Prostate gland (tissue), 2 donors: ENCODE measurements around the gene TBX18. TPM values are rescaled to one million over a fixed set of nuclear protein-coding genes. Genes with fewer than 3 reads are reported as not detected.

Experiments used
- DNase-seq: peaks from one replicate; pipeline ENCODE4 v3.0.0-alpha.2; 2019; ENCODE audit warnings: low spot score
- H3K27ac ChIP-seq, 2 donors: fragments of 200-600 bp; sonication (generic); 2 replicates each; pipeline ENCODE4 v1.5.1; 2017 to 2019
- H3K27me3 ChIP-seq: fragments of 200-600 bp; sonication (generic); replicated peaks from 2 replicates; pipeline ENCODE4 v1.5.1; 2019; ENCODE audit not compliant: insufficient read depth
- H3K36me3 ChIP-seq, 2 donors: fragments of 200-600 bp; sonication (generic); 1 replicate in 1 of 2; 2 replicates in 1 of 2; pipeline versions ENCODE4 v1.5.1 to v1.8.1; 2017 to 2019
- H3K4me1 ChIP-seq: fragments of 200-600 bp; sonication (generic); replicated peaks from 2 replicates; pipeline ENCODE4 v1.5.1; 2019
- H3K4me3 ChIP-seq, 2 donors: fragments of 200-600 bp; sonication (generic); 2 replicates each; pipeline ENCODE4 v1.5.1; 2017 to 2019
- H3K9me3 ChIP-seq: fragments of 200-600 bp; sonication (generic); 2 replicates; pipeline ENCODE4 v1.5.1; 2017
- CTCF ChIP-seq, 4 experiments: fragments of 200-600 bp in 2 of 4; fragments of 450-650 bp in 2 of 4; sonication (generic) in 2 of 4; IDR thresholded peaks; 1 replicate in 3 of 4; 2 replicates in 1 of 4; pipeline ENCODE4 v1.5.1; 2016 to 2019; ENCODE audit warnings: antibody characterized with exemption in 4 of 4, mild to moderate bottlenecking in 2 of 4, moderate library complexity in 2 of 4
- POLR2A ChIP-seq: fragments of 450-650 bp; IDR thresholded peaks from one replicate; pipeline ENCODE4 v1.6.1; 2016; ENCODE audit warnings: antibody characterized with exemption, mild to moderate bottlenecking
- POLR2AphosphoS5 ChIP-seq: sonication (generic); formaldehyde crosslinking; IDR thresholded peaks from one replicate; pipeline ENCODE4 v1.6.1; 2017; ENCODE audit warnings: antibody characterized with exemption
- WGBS: methylation state at CpG from one replicate; pipeline ENCODE4 v1.1.5; 2018; 5-methylcytosine and 5-hydroxymethylcytosine counted together
- intact Hi-C: fragments of 100-400 bp; cut with DNase I; formaldehyde crosslinking; loops from one replicate; pipeline ENCODE4 v1.14.2; 2022
- total RNA-seq, 2 donors: library from RNA; depleted of rRNA; stranded (reverse); fragments of >200 nt; gene quantifications; one replicate each; pipeline ENCODE4 v1.1.0, GENCODE V29; 2016

TBX18 gene
- total RNA-seq, 2 donors from 2014 or later = 0.05 to 3.4 TPM

GRCh38 chr6:84756466-84756865 lies 7.9 kb downstream of the TBX18 start:
- WGBS = 80% methylated on average over 7 of the region's 7 CpGs
- no peaks in the 10 kb centered on the region for H3K4me1 ChIP-seq
- TF ChIP-seq POLR2A (no peak), CTCF (IDR thresholded peaks at IDR 0.05) (no peak), POLR2AphosphoS5 (no peak)
- no peaks in the 10 kb centered on the region for H3K36me3 ChIP-seq
- intact Hi-C loops = no loop called here
- no peak overlapping the region for H3K27ac ChIP-seq
- no peak for DNase-seq
- H3K4me3 ChIP-seq = no peak overlapping the region
- no peaks in the 10 kb centered on the region for H3K9me3 ChIP-seq
- no peaks in the 10 kb centered on the region for H3K27me3 ChIP-seq

- no peaks in the 10 kb centered on the region for H3K4me1 ChIP-seq
- no peaks in the 10 kb centered on the region for H3K36me3 ChIP-seq
- no peak for TF ChIP-seq POLR2A
- no peak for TF ChIP-seq CTCF (IDR thresholded peaks at IDR 0.05)
- TF ChIP-seq POLR2AphosphoS5 = no peak
- intact Hi-C loops = no loop called here
- no peak overlapping the region for H3K27ac ChIP-seq
- 72% methylated on average over 1 of the region's 1 CpG for WGBS
- no peak for DNase-seq
- H3K9me3 ChIP-seq = no peaks in the 10 kb centered on the region
- H3K27me3 ChIP-seq = no peaks in the 10 kb centered on the region
- no peak overlapping the region for H3K4me3 ChIP-seq
Observed at GRCh38 chr6:84753173-84753572, 11.2 kb downstream of the TBX18 start.

- TF ChIP-seq POLR2AphosphoS5 (no peak), POLR2A (no peak)
- H3K9me3 ChIP-seq = no peaks in the 10 kb centered on the region
- no peak overlapping the region for H3K27ac ChIP-seq
- no peak for DNase-seq
- H3K4me1 ChIP-seq = no peaks in the 10 kb centered on the region
- no peaks in the 10 kb centered on the region for H3K36me3 ChIP-seq
- intact Hi-C loops = no loop called here
- no peaks in the 10 kb centered on the region for H3K27me3 ChIP-seq
- 88% methylated on average over 5 of the region's 5 CpGs for WGBS
- no peak overlapping the region for H3K4me3 ChIP-seq
Observed at GRCh38 chr6:84752118-84752850, 12.1 kb downstream of the TBX18 start.

GRCh38 chr6:84749181-84749580 lies 15.2 kb downstream of the TBX18 start:
- no peaks in the 10 kb centered on the region for H3K9me3 ChIP-seq
- H3K4me1 ChIP-seq = no peaks in the 10 kb centered on the region
- intact Hi-C loops = no loop called here
- no peak overlapping the region for H3K27ac ChIP-seq
- no peak overlapping the region for H3K4me3 ChIP-seq
- H3K27me3 ChIP-seq = no peaks in the 10 kb centered on the region
- DNase-seq = no peak
- H3K36me3 ChIP-seq = no peaks in the 10 kb centered on the region
- TF ChIP-seq CTCF (IDR thresholded peaks at IDR 0.05) (no peak), POLR2A (no peak), POLR2AphosphoS5 (no peak)

GRCh38 chr6:84748376-84748775 lies 16.0 kb downstream of the TBX18 start:
- WGBS = 69% methylated on average over 2 of the region's 2 CpGs
- intact Hi-C loops = no loop called here
- DNase-seq = no peak
- no peak overlapping the region for H3K4me3 ChIP-seq
- H3K36me3 ChIP-seq = no peaks in the 10 kb centered on the region
- H3K4me1 ChIP-seq = no peaks in the 10 kb centered on the region
- TF ChIP-seq POLR2AphosphoS5 (no peak), POLR2A (no peak), CTCF (IDR thresholded peaks at IDR 0.05) (no peak)
- no peak overlapping the region for H3K27ac ChIP-seq
- H3K27me3 ChIP-seq = no peaks in the 10 kb centered on the region
- no peaks in the 10 kb centered on the region for H3K9me3 ChIP-seq
